Endothelial cell of umbilical vein (primary cell): ENCODE results near the gene CD300LG. TPM values are rescaled to one million over a fixed set of nuclear protein-coding genes. Genes with fewer than 3 reads are reported as not detected.

Source experiments
- BruUV-seq: library from RNA; stranded (reverse); fragments of 400-500 nt; replicated peaks from 2 replicates; lab custom pipeline; 2021; lab: Mats Ljungman, UMichigan
- CTCF ChIA-PET: fragments of 300-600, 350-600 bp; sonication (Branson Sonifier 250); formaldehyde crosslinking; loops from one replicate; lab custom pipeline; 2021; ENCODE audit warnings: antibody characterized with exemption, inconsistent platforms; lab: Charles Lee
- POLR2A ChIA-PET: fragments of 300-600, 350-600 bp; sonication (Branson Sonifier 250); formaldehyde crosslinking; loops from one replicate; lab custom pipeline; 2021; ENCODE audit warnings: antibody characterized with exemption, inconsistent platforms; lab: Charles Lee
- DNase-seq: peaks from one replicate; pipeline ENCODE4 v3.0.0-alpha.2; 2011; ENCODE audit warnings: low read depth, low spot score
- FAIRE-seq: peaks from 2 replicates; lab custom pipeline; 2011; peaks lifted over from hg19 to GRCh38; lab: Jason Lieb, UNC
- H2AFZ ChIP-seq: 2 replicates; pipeline ENCODE4 v1.6.0; 2012; ENCODE audit warnings: low read depth, low read length, control low read depth, inconsistent platforms
- H3K27ac ChIP-seq: 2 replicates; pipeline ENCODE4 v1.5.1; 2011; ENCODE audit warnings: low read depth, mild to moderate bottlenecking, control low read depth, low read length, moderate library complexity; ENCODE audit not compliant: insufficient read depth
- H3K27me3 ChIP-seq, 2 experiments: 2 replicates each; pipeline versions ENCODE4 v1.6.0 to v1.6.1; 2011; ENCODE audit warnings: low read length in 2 of 2, mixed read lengths in 1 of 2; ENCODE audit not compliant: control insufficient read depth in 2 of 2, insufficient read depth in 2 of 2
- H3K36me3 ChIP-seq, 2 experiments: 2 replicates in 1 of 2; 3 replicates in 1 of 2; pipeline ENCODE4 v1.5.1; 2011; ENCODE audit warnings: low read length in 2 of 2, mild to moderate bottlenecking in 1 of 2, moderate library complexity in 1 of 2; ENCODE audit not compliant: control insufficient read depth in 2 of 2, insufficient read depth in 2 of 2; ENCODE audit errors: extremely low read depth in 1 of 2
- H3K4me1 ChIP-seq: 3 replicates; pipeline ENCODE4 v1.5.1; 2011; ENCODE audit warnings: mild to moderate bottlenecking, low read length; ENCODE audit not compliant: control insufficient read depth, insufficient read depth; ENCODE audit errors: extremely low read depth
- H3K4me2 ChIP-seq: 2 replicates; pipeline ENCODE4 v1.6.1; 2011; ENCODE audit warnings: low read length, control low read depth, mixed read lengths; ENCODE audit not compliant: insufficient read depth
- H3K4me3 ChIP-seq, 3 experiments: fragments of 200-600 bp in 1 of 3; sonication (generic), shearing (Covaris generic) in 1 of 3; replicated peaks in 1 of 3; 2 replicates each; pipeline ENCODE4 v1.5.1; 2011 to 2016; ENCODE audit warnings: control low read depth in 3 of 3, low read length in 3 of 3, mild to moderate bottlenecking in 2 of 3, inconsistent platforms in 1 of 3, low read depth in 1 of 3, moderate library complexity in 1 of 3; ENCODE audit not compliant: insufficient read depth in 1 of 3
- H3K79me2 ChIP-seq: 2 replicates; pipeline ENCODE4 v1.6.0; 2012; ENCODE audit warnings: low read length, inconsistent platforms; ENCODE audit not compliant: control insufficient read depth, insufficient read depth
- H3K9ac ChIP-seq: replicated peaks from 2 replicates; pipeline ENCODE3; 2011; ENCODE audit warnings: low read length, control low read depth; ENCODE audit not compliant: insufficient read depth; ENCODE audit errors: extremely low read depth
- H3K9me1 ChIP-seq: replicated peaks from 3 replicates; pipeline ENCODE4 v1.6.0; 2011; ENCODE audit warnings: mild to moderate bottlenecking, low read length; ENCODE audit not compliant: control insufficient read depth, insufficient read depth; ENCODE audit errors: extremely low read depth
- H3K9me3 ChIP-seq: replicated peaks from 2 replicates; pipeline ENCODE4 v1.5.1; 2012; ENCODE audit warnings: low read length, inconsistent platforms; ENCODE audit not compliant: control insufficient read depth, insufficient read depth
- H4K20me1 ChIP-seq: replicated peaks from 2 replicates; pipeline ENCODE3; 2011; ENCODE audit warnings: mild to moderate bottlenecking, low read length; ENCODE audit not compliant: control insufficient read depth, insufficient read depth; ENCODE audit errors: extremely low read depth
- EZH2 ChIP-seq: IDR thresholded peaks from 2 replicates; pipeline ENCODE4 v1.6.1; 2012; ENCODE audit warnings: borderline replicate concordance, low read depth, mild to moderate bottlenecking, moderate library complexity, low read length, inconsistent platforms; ENCODE audit not compliant: severe bottlenecking
- FOS ChIP-seq: IDR thresholded peaks from 2 replicates; pipeline ENCODE4 v1.6.1; 2011; ENCODE audit warnings: mild to moderate bottlenecking, low read length, moderate library complexity, borderline replicate concordance; ENCODE audit not compliant: insufficient read depth
- GATA2 ChIP-seq: IDR thresholded peaks from 2 replicates; pipeline ENCODE4 v1.7.0; 2011; ENCODE audit warnings: low read depth, mild to moderate bottlenecking, moderate library complexity, mixed read lengths, low read length; ENCODE audit not compliant: insufficient read length, insufficient read depth
- JUN ChIP-seq: IDR thresholded peaks from 2 replicates; pipeline ENCODE4 v1.6.1; 2011; ENCODE audit warnings: borderline replicate concordance, low read depth; ENCODE audit not compliant: insufficient read length, insufficient read depth
- MYC ChIP-seq: IDR thresholded peaks from one replicate; pipeline ENCODE4 v1.6.1; 2011; ENCODE audit warnings: mild to moderate bottlenecking, low read depth, low read length
- POLR2A ChIP-seq: IDR thresholded peaks from 2 replicates; pipeline ENCODE4 v1.6.1; 2012; ENCODE audit warnings: low read depth, mild to moderate bottlenecking, control low read depth, low read length
- POLR2AphosphoS5 ChIP-seq: IDR thresholded peaks from 2 replicates; pipeline ENCODE4 v1.6.1; 2012; ENCODE audit warnings: low read depth, mild to moderate bottlenecking, control low read depth, low read length, moderate library complexity; ENCODE audit not compliant: insufficient read depth
- dilution Hi-C: fragments of 300-500 bp; cut with MboI; formaldehyde crosslinking; loops from one replicate; pipeline ENCODE4 v1.15.0; 2019; ENCODE audit warnings: low sequenced_read_pairs; ENCODE audit not compliant: extremely low pct_ligation_motif_present
- intact Hi-C: fragments of 100-400 bp; cut with micrococcal nuclease; formaldehyde crosslinking; loops from one replicate; pipeline ENCODE4 v1.10.0; 2022
- polyA plus RNA-seq, 4 experiments: library from polyadenylated mRNA; depleted of rRNA in 3 of 4; stranded (reverse) in 3 of 4; unstranded in 1 of 4; fragments of >200 nt; gene quantifications; 2 replicates each; pipeline versions ENCODE4 v1.2.1 to v1.2.3, GENCODE V29; 2011 to 2012; ENCODE audit warnings: missing spikeins in 1 of 4
- total RNA-seq: library from RNA; stranded (reverse); gene quantifications from 2 replicates; pipeline ENCODE4 v1.2.3, GENCODE V29; 2021
- TF ChIP-seq, protein P1 (sequence below): IDR thresholded peaks from 2 replicates; pipeline ENCODE4 v1.6.1; 2011; ENCODE audit not compliant: insufficient read depth, insufficient read length
- TF ChIP-seq, protein P2 (sequence below), 2 donors: IDR thresholded peaks; 1 replicate in 1 of 2; 2 replicates in 1 of 2; pipeline ENCODE4 v1.5.1; 2011; ENCODE audit warnings: low read length in 2 of 2, mild to moderate bottlenecking in 2 of 2, moderate library complexity in 2 of 2, control low read depth in 1 of 2, inconsistent platforms in 1 of 2, low read depth in 1 of 2; ENCODE audit not compliant: insufficient read depth in 1 of 2; ENCODE audit errors: extremely low read depth in 1 of 2

The CD300LG gene
- total and polyA plus RNA-seq, 2 donors (not counting 3 experiments of a cell fraction or from before 2014, with no cell fraction given), result not detected

DNA sequence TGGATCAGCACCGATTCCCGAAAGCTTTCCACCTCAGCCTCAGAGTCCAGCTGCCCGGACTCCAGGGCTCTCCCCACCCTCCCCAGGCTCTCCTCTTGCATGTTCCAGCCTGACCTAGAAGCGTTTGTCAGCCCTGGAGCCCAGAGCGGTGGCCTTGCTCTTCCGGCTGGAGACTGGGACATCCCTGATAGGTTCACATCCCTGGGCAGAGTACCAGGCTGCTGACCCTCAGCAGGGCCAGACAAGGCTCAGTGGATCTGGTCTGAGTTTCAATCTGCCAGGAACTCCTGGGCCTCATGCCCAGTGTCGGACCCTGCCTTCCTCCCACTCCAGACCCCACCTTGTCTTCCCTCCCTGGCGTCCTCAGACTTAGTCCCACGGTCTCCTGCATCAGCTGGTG lies 15.0 kb downstream of the CD300LG start:
- dilution Hi-C loops, result no loop called here

More for the DNA sequence above, 15.0 kb downstream of the CD300LG start:
- BruUV-seq, result no TSS peak
- Histone ChIP-seq H4K20me1 (no peaks in the 10 kb centered on the region), H3K27ac (no peak overlapping the region), H3K4me3 (no peak overlapping the region), H3K9me1 (no peaks in the 10 kb centered on the region), H3K36me3 (no peaks in the 10 kb centered on the region), H3K79me2 (no peaks in the 10 kb centered on the region), H3K27me3 (peaks cover 6 to 12% of the 10 kb centered on the region in 2 experiments), H3K9me3 (no peaks in the 10 kb centered on the region), H2AFZ (no peak overlapping the region), H3K9ac (no peak overlapping the region), H3K4me2 (no peak overlapping the region), H3K4me1 (no peaks in the 10 kb centered on the region)
- ChIA-PET POLR2A (no interaction called here), CTCF (no interaction called here)
- no peak for DNase-seq
- FAIRE-seq, result no peak
- intact Hi-C loops, result no loop called here
- TF ChIP-seq, protein P1, sequence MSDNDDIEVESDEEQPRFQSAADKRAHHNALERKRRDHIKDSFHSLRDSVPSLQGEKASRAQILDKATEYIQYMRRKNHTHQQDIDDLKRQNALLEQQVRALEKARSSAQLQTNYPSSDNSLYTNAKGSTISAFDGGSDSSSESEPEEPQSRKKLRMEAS, result no peak
- TF ChIP-seq FOS (no peak), POLR2A (no peak), POLR2AphosphoS5 (no peak), MYC (no peak), GATA2 (no peak), EZH2 (no peak), JUN (no peak)
- TF ChIP-seq, protein P2, sequence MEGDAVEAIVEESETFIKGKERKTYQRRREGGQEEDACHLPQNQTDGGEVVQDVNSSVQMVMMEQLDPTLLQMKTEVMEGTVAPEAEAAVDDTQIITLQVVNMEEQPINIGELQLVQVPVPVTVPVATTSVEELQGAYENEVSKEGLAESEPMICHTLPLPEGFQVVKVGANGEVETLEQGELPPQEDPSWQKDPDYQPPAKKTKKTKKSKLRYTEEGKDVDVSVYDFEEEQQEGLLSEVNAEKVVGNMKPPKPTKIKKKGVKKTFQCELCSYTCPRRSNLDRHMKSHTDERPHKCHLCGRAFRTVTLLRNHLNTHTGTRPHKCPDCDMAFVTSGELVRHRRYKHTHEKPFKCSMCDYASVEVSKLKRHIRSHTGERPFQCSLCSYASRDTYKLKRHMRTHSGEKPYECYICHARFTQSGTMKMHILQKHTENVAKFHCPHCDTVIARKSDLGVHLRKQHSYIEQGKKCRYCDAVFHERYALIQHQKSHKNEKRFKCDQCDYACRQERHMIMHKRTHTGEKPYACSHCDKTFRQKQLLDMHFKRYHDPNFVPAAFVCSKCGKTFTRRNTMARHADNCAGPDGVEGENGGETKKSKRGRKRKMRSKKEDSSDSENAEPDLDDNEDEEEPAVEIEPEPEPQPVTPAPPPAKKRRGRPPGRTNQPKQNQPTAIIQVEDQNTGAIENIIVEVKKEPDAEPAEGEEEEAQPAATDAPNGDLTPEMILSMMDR (IDR thresholded peaks at IDR 0.05; ENCODE audit: extremely low read depth in 1 of 2, insufficient read depth in 1 of 2, low read depth in 1 of 2, low read length in 2 of 2), result no peak
